GM19025 (cell line): ENCODE data around the gene SSRP1.
"Not testable (repeated sequence)": the region's sequence is repeated elsewhere in the genome, so short reads cannot be mapped to it uniquely, and the experiment has no call there.

Experiments used
- ATAC-seq: cut with Tn5 transposase; IDR thresholded peaks from one replicate; pipeline ENCODE4 v1.9.1; 2021; ENCODE audit warnings: mild to moderate bottlenecking, low read depth, moderate library complexity; ENCODE audit not compliant: unreplicated experiment

SSRP1 gene

GRCh38 chr11:57303990-57304579, 31.6 kb downstream of the SSRP1 start:
- no peak for ATAC-seq

DNA sequence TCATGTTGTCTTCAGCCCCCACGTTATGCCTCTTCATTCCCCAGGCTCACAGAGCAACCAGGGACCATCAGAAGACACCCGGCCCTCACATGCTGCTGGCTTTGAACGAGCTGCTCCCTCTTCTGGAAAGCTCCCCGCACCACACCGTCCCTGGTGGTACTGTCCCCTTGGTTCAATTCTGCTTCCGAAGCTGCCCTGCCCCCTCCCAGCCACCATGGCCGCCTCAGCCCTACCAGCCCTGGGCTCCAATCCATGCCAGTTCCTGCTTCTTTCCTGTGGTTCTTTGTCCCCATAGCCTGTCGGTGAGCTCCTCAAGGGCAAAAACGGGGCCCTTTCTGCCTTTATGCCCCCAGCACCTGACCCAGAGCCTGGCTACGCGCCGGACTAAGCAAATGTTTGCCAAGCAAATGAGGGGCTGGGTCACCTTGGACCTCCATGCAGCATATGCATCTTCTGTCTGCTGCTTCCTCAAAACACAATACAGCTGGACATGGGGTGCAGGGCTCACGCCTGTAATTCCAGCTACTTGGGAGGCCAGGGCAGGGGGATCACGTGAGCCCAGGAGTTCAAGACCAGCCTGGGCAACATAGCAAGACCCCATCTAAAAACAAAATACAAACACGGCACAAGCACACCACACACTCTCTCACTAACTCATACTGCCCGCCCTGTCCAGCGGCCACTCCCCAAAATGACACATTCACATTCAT, 32.3 kb downstream of the SSRP1 start:
- ATAC-seq = no peak

DNA sequence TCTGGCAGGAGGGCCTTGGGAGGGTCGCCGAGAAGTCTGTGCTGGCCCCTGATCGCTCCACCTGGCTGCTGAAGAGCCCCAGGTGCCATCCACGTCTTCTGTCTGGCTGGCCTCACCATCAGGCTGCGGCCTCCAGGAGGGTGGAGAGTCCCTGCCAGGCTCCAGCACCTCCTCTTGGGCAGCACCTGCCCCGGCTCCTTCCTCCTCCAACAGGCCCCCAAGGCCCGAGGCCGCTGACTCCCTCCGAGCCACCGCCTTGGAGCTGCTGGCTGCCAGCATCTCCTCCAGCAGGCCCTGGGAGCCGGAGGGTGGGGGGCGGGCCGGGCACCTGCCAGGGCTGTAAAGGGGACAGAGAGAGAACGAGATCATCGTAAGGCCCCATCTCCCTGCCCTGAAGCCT, 33.2 kb downstream of the SSRP1 start:
- ATAC-seq = no peak

DNA sequence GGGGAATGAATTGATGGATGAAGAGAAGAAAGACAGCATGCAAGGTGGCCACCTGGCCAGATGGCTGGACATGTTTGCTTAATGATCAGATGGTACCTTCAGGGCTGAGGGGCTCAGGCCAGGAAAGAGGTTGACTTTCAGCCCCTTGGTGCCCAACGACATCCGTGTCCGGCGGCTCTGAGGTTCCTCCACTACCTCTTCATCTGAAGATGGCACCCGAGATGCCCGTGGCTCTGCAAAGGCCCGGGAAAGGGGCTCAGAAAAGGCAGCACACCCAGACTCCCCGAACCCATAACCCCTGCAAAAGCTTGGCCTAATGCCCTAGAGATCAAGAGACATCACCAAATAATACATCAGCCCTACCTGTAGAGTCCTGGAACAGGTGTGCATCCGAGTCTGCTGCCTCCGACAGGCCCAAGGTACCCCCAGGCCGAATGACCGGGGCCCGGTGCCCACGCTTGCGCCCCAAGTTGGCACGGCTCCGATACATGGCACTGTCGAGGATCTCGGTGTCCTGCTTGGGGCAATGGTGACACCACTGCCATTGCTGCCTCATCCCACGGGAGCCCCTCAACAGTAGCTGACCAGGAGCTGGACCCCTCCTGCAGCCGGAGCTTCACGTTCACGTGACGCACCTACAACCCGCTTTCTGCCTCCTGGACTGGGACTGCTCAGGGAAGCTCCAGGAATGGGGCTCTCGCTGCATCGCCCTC, 33.8 kb downstream of the SSRP1 start:
- no peak for ATAC-seq

DNA sequence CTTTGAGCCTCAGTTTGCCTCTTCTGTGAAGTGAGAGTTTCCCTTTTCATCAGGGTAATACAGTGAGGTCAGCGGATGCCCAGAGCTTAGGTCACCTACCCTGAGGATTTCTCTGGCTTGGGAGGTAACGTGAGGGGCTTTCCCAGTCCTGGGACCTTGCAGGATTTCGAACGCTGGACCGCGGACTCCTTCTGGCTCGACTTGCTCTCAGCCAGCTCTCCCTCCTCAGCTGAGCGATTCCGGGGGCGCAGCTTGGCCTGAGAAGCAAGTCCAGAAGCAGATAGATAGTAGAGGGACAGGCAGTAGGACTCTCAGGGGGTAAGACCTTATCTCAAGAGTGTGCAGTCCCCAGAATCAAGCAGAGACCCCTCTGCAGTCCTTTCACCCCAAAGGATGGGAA, 34.9 kb downstream of the SSRP1 start:
- ATAC-seq = no peak

- no peak for ATAC-seq
Observed at GRCh38 chr11:57299150-57299737, 36.4 kb downstream of the SSRP1 start.

GRCh38 chr11:57297221-57297620, 38.5 kb downstream of the SSRP1 start:
- no peak for ATAC-seq

GRCh38 chr11:57296205-57296604, 39.5 kb downstream of the SSRP1 start:
- not testable (repeated sequence) for ATAC-seq

GRCh38 chr11:57294225-57295131, 41.2 kb downstream of the SSRP1 start:
- ATAC-seq = no peak

- ATAC-seq = no peak
Observed at GRCh38 chr11:57290288-57290687, 45.4 kb downstream of the SSRP1 start.

DNA sequence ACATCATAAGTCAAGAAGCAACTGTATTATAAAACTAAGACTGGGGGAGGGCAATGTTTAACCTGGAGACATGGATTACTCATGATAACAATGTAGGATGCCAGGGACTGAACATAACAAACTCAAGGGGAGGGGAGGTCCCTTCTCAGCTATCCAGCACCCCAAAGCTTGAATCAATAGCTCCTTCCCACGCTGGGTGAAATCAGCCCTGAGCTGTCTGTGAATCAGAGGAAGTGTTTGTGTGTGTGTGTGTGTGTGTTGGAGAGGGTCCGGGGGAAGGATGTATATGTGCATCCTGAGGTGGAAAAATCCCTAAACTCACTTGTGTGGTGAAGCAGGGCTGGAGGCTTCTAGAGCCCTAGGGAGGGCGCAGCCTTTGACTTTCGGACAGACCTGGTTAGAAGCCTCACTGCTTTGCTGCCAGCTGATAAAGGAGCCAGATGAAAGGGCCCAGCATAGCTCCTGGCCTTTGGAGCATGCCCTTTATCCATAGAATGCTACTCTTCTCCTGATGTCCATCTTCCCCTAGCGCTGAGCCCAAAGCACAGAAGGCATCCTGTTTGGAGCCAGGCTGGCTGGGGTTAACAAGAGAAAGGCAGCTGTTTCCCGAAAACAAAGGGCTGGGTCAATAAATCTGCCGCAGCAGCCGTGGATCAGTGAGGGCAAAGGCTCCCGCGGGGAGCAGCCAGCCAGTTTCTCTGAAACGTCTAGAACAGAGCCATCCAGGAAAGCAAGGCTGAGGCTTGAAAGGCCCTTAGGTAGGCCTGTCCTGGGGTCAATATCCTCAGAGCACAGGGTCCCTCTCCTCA, 46.7 kb downstream of the SSRP1 start:
- ATAC-seq = no peak

DNA sequence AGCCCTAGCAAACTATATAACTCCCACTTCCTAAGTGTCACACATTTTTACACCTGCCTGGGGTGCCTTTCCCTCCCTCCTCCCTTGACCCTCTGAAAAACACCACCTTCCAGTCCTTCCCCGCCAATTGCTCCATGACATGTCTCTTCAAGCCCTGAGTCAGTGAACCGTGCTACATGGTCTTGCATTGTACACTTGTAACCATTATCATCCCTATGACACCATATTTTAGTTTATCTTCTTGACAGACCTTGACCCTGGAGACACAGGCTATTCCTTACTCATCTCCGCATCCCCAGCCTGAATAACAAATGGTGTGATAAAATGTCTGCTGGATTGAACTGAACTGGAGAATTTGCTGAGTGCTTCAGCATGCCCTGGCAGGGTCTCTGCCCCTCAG, 47.8 kb downstream of the SSRP1 start:
- ATAC-seq = no peak

DNA sequence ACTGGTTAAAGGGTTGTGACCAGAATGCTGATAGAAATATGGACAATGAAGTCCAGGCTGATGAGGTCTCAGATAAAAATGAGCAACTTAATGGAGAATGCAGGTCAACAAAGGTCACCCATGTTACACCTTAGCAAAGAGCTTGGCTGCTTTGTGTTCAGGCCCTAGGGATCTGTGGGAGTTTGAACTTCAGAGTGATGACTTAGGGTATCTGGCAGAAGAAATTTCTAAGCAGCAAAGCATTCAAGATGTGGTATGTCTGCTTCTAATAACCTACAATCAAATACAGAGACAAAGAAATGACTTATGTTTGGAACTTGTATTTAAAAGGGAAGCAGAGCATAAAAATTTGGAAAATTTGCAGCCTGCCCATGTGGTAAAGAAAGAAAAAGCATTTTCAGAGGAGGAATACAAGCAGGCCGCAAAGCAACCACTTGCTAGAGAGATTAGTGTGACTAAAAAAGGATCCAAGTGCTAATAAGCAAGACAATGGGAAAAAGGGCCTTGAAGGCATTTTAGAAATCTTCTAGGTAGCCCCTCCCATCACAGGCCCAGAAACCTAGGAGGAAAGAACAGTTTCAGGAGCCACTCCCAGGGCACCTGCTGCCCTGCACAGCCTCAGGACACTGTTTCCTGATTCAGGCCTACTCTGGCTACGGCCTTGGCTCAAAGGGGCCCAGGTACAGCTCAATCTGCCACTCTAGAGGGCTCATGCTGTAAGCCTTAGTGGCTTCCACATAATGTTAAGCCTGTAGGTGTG, 52.3 kb downstream of the SSRP1 start:
- ATAC-seq = no peak

DNA sequence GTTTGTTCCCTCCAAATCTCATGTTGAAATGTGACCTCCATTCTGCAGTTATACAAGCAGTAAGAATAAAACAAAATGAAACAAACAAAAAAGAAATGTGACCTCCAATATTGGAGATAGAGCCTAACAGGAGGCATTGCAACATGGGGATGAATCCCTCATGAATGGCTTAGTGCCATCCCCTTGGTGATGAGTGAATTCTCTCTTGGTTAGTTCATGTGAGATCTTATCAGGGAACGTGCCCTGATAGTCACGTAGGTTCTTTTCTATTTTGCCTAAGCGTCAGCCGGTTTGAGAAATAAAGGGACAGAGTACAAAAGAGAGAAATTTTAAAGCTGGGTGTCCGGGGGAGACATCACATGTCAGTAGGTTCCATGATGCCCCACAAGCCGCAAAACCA, 54.1 kb downstream of the SSRP1 start:
- ATAC-seq = not testable (repeated sequence)

GRCh38 chr11:57279116-57279515, 56.6 kb downstream of the SSRP1 start:
- no peak for ATAC-seq

- ATAC-seq = no peak
Observed at GRCh38 chr11:57278721-57279095, 57.0 kb downstream of the SSRP1 start.

DNA sequence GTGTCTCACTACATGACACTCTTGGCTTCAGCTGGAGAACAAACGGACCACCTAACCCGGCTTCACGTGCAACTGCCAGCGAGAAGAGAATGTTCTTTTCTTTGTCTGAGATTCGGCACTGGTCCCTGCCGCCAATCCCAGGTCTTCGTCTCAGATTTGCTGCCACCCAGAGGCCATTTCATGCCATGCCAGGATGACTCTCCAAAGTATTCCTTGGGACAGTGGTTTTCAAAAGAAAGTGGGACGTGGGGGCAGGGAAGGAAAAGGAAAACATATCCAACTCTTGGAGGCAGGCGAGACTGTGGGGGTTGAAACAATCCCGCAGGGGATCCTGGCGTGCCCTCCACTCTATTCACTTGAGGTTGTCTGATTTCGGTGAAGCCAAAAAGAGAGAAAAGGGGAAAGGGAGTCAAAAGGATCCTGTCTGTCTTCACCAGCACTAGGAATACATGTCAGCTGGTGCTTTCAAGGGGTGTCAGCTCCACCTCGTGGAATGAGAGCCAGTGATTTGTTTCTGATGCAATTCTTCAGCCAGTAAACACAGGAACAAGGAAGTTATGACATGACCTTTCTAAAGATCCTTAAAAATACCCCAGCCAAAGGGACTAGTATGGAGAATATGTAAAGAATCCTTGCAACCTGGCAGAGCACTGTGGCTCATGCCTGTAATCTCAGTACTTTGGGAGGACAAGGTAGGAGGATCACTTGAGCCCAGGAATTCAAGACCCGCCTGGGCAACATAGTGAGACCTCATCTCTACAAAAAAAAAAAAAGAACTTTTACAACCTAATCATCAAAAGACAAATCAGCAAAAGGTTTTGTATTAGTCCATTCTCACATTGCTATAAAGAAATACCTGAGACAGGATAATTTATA, 57.6 kb downstream of the SSRP1 start:
- ATAC-seq = peak; percentile 71
